GM21423 (cell line): Measurements from ENCODE around the gene FRMD7.

Experiments used
- ATAC-seq: cut with Tn5 transposase; IDR thresholded peaks from one replicate; pipeline ENCODE4 v1.9.1; 2021; ENCODE audit warnings: mild to moderate bottlenecking, moderate library complexity; ENCODE audit not compliant: unreplicated experiment

FRMD7 gene

GRCh38 chrX:132040066-132040465 is 87.8 kb downstream of the FRMD7 start:
- ATAC-seq, result no peak

GRCh38 chrX:132037479-132037993 is 90.3 kb downstream of the FRMD7 start:
- ATAC-seq, result no peak

DNA sequence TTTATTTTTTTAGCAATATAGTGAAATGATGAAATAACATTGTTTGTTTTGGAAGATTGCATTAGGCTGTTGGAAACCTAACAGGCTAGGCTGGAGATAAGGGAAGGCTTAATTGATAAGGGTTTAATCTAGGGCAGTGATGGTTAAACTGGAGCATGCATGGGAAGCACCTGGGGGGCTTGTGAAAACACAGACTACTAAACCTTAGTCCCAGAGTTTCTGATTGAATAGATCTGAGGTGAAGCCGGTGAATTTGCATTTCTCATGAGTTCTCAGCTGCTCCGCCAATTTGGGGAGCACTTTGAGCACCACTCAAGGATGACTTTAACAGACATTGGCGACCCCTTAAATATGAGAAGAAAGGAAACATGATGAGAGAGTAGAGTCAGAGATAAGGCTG is 93.2 kb downstream of the FRMD7 start:
- no peak for ATAC-seq

- no peak for ATAC-seq
Measured at GRCh38 chrX:132033166-132033565, 94.7 kb downstream of the FRMD7 start.

DNA sequence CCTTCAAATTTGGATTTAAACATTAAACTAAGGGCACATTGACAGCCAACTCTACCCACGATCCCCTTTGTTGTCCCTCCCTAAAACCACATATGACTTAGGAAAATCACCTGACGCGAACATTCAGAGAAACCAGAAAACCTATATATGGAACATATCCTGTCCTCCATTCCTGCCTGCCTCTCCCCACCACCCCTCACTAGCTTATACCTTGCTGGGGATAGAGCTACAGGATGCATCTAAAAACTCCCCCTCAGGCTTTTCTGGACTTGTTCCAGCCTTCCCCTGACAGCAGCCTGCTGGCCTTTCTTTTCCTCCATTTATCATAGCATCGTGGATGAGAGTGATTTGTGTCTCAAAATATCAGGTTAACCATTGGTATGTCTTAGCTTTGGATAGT is 96.0 kb downstream of the FRMD7 start:
- ATAC-seq, result no peak

- ATAC-seq, result no peak
Measured at GRCh38 chrX:132030264-132030663, 97.6 kb downstream of the FRMD7 start.
